Measurements from ENCODE around the gene USP40. TPM values are rescaled to one million over a fixed set of nuclear protein-coding genes. Genes with fewer than 3 reads are reported as not detected.

Gene USP40
- total RNA-seq, 1 experiment from 2014 or later, result 10.3 TPM

DNA sequence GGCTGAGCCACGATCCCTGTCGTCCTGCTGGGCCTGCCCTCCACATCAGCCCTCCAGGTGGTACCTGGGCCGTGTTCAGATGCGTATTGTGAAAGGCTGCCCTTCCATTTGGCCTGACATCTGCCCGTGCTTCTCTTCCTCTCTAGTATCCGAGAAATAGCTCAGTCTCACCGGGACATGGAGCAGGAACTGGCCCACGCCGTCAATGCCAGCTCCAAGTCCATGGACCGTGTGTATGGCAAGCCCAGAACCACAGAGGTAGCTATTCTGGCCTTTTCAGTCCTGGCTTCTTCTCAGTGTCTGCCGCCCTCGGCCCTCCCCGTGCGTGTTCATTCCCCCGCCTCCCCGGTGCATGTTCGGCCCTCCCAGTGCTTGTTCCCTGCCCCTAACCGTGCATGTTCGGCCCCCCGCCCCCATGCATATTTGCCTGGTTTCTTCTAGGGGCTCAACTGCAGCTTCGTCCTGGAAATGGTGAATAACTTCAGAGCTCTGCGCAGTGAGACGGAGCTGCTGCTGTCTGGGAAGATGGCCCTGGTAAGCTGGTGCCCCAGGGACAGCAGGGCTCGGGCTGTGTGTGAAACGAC lies 104.3 kb downstream of the USP40 start (continued):
- TF ChIP-seq ZNF219 (CRISPR knock-in tag; IDR thresholded peaks at IDR 0.05; ENCODE audit: borderline replicate concordance) (no peak), ARID4B (CRISPR knock-in tag; IDR thresholded peaks at IDR 0.05; ENCODE audit: borderline replicate concordance) (no peak), SP1 (CRISPR knock-in tag; conservative IDR thresholded peaks at IDR 0.05) (no peak), CDX4 (CRISPR knock-in tag; IDR thresholded peaks at IDR 0.05; ENCODE audit: borderline replicate concordance) (no peak), IRF2 (CRISPR knock-in tag; IDR thresholded peaks at IDR 0.05; ENCODE audit: borderline replicate concordance, low read depth) (no peak), E2F5 (CRISPR knock-in tag; IDR thresholded peaks at IDR 0.05) (no peak), GABPB1 (CRISPR knock-in tag; IDR thresholded peaks at IDR 0.05) (no peak), NR2C2 (CRISPR knock-in tag; IDR thresholded peaks at IDR 0.05) (no peak), GTF2I (CRISPR knock-in tag; conservative IDR thresholded peaks at IDR 0.05) (no peak)
- TF ChIP-seq, protein P1, sequence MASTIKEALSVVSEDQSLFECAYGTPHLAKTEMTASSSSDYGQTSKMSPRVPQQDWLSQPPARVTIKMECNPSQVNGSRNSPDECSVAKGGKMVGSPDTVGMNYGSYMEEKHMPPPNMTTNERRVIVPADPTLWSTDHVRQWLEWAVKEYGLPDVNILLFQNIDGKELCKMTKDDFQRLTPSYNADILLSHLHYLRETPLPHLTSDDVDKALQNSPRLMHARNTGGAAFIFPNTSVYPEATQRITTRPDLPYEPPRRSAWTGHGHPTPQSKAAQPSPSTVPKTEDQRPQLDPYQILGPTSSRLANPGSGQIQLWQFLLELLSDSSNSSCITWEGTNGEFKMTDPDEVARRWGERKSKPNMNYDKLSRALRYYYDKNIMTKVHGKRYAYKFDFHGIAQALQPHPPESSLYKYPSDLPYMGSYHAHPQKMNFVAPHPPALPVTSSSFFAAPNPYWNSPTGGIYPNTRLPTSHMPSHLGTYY (CRISPR knock-in tag; IDR thresholded peaks at IDR 0.05), result no peak
- TF ChIP-seq, protein P2, sequence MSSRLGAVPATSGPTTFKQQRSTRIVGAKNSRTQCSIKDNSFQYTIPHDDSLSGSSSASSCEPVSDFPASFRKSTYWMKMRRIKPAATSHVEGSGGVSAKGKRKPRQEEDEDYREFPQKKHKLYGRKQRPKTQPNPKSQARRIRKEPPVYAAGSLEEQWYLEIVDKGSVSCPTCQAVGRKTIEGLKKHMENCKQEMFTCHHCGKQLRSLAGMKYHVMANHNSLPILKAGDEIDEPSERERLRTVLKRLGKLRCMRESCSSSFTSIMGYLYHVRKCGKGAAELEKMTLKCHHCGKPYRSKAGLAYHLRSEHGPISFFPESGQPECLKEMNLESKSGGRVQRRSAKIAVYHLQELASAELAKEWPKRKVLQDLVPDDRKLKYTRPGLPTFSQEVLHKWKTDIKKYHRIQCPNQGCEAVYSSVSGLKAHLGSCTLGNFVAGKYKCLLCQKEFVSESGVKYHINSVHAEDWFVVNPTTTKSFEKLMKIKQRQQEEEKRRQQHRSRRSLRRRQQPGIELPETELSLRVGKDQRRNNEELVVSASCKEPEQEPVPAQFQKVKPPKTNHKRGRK (CRISPR knock-in tag; IDR thresholded peaks at IDR 0.05; ENCODE audit: borderline replicate concordance), result no peak

GRCh38 chr2:233461481-233461891 lies 105.1 kb downstream of the USP40 start:
- peaks cover 35% of the 10 kb centered on the region for H3K36me3 Mint-ChIP-seq
- H3K27me3 Mint-ChIP-seq (ENCODE audit: low read depth), result no peaks in the 10 kb centered on the region
- POLR2A ChIA-PET, result no interaction called here
- no peaks in the 10 kb centered on the region for H3K4me1 Mint-ChIP-seq
- no peaks in the 10 kb centered on the region for H3K9me3 Mint-ChIP-seq
- H3K4me3 Mint-ChIP-seq, result no peak overlapping the region
- H3K27ac Mint-ChIP-seq, result no peak overlapping the region
- DNase-seq (ENCODE audit: low spot score) (no peak), ATAC-seq (no peak)
- CTCF ChIA-PET, result interaction anchor here (2.0 kb wide), 1 partner anchor 13 kb away, joined by 7 read pairs; no protein-coding TSS in a partner anchor
- TF ChIP-seq, protein P3, sequence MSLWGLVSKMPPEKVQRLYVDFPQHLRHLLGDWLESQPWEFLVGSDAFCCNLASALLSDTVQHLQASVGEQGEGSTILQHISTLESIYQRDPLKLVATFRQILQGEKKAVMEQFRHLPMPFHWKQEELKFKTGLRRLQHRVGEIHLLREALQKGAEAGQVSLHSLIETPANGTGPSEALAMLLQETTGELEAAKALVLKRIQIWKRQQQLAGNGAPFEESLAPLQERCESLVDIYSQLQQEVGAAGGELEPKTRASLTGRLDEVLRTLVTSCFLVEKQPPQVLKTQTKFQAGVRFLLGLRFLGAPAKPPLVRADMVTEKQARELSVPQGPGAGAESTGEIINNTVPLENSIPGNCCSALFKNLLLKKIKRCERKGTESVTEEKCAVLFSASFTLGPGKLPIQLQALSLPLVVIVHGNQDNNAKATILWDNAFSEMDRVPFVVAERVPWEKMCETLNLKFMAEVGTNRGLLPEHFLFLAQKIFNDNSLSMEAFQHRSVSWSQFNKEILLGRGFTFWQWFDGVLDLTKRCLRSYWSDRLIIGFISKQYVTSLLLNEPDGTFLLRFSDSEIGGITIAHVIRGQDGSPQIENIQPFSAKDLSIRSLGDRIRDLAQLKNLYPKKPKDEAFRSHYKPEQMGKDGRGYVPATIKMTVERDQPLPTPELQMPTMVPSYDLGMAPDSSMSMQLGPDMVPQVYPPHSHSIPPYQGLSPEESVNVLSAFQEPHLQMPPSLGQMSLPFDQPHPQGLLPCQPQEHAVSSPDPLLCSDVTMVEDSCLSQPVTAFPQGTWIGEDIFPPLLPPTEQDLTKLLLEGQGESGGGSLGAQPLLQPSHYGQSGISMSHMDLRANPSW (CRISPR knock-in tag; conservative IDR thresholded peaks at IDR 0.05; ENCODE audit: low read depth), result no peak
- TF ChIP-seq NR1H2 (CRISPR knock-in tag; IDR thresholded peaks at IDR 0.05) (no peak), ELF4 (CRISPR knock-in tag; IDR thresholded peaks at IDR 0.05; ENCODE audit: low read depth) (no peak), ZNF317 (CRISPR knock-in tag; IDR thresholded peaks at IDR 0.05; ENCODE audit: borderline replicate concordance, low read depth) (no peak), E2F4 (CRISPR knock-in tag; IDR thresholded peaks at IDR 0.05; ENCODE audit: borderline replicate concordance, low read depth) (no peak), NR3C1 (CRISPR knock-in tag; conservative IDR thresholded peaks at IDR 0.05; ENCODE audit: low read depth) (no peak), ZMAT4 (CRISPR knock-in tag; IDR thresholded peaks at IDR 0.05) (no peak), CBFB (CRISPR knock-in tag; IDR thresholded peaks at IDR 0.05; ENCODE audit: low read depth) (no peak), ZNF416 (CRISPR knock-in tag; IDR thresholded peaks at IDR 0.05) (no peak), TEAD4 (CRISPR knock-in tag; IDR thresholded peaks at IDR 0.05) (no peak)
